Panc1 (cell line): ENCODE data around the gene CYP4V2. TPM values are rescaled to one million over a fixed set of nuclear protein-coding genes. Genes with fewer than 3 reads are reported as not detected.

ENCODE experiments used
- ATAC-seq: fragments of 200-7000 bp; cut with Tn5 transposase; 2 replicates; pipeline ENCODE4 v1.9.1; 2020; ENCODE audit warnings: mild to moderate bottlenecking, moderate library complexity
- BruUV-seq: library from RNA; stranded (reverse); fragments of 400-500 nt; replicated peaks from 2 replicates; lab custom pipeline; 2021; lab: Mats Ljungman, UMichigan
- CTCF ChIA-PET: fragments of 300-600 bp; sonication (Branson Sonifier 250); formaldehyde crosslinking; loops from one replicate; lab custom pipeline; 2022; ENCODE audit warnings: antibody characterized with exemption; lab: Charles Lee
- POLR2A ChIA-PET: fragments of 300-600 bp; sonication (Branson Sonifier 250); formaldehyde crosslinking; loops from one replicate; lab custom pipeline; 2022; ENCODE audit warnings: antibody characterized with exemption; lab: Charles Lee
- DNase-seq: peaks from one replicate; pipeline ENCODE4 v3.0.0-alpha.2; 2010; ENCODE audit warnings: low read depth, low spot score
- H3K27ac ChIP-seq: 2 replicates; pipeline ENCODE4 v1.5.1; 2011; ENCODE audit warnings: mild to moderate bottlenecking, low read length, inconsistent platforms
- H3K27me3 ChIP-seq: fragments of 200-500 bp; sonication (Bioruptor generic); 2 replicates; pipeline ENCODE4 v1.6.0; 2014; ENCODE audit warnings: low read length, inconsistent platforms; ENCODE audit not compliant: control insufficient read depth, insufficient read depth
- H3K36me3 ChIP-seq: fragments of 200-500 bp; sonication (Bioruptor generic); 2 replicates; pipeline ENCODE4 v1.5.1; 2014; ENCODE audit warnings: inconsistent platforms, mild to moderate bottlenecking, low read length, moderate library complexity; ENCODE audit not compliant: control insufficient read depth, insufficient read depth
- H3K4me1 ChIP-seq: 2 replicates; pipeline ENCODE4 v1.5.1; 2011; ENCODE audit warnings: inconsistent platforms, mild to moderate bottlenecking, low read length, moderate library complexity; ENCODE audit not compliant: control insufficient read depth, insufficient read depth
- H3K4me3 ChIP-seq, 2 experiments: 2 replicates each; pipeline ENCODE4 v1.5.1; 2011 to 2012; ENCODE audit warnings: low read depth in 2 of 2, low read length in 2 of 2, mild to moderate bottlenecking in 2 of 2, inconsistent platforms in 1 of 2, moderate library complexity in 1 of 2
- H3K9me3 ChIP-seq: fragments of 200-500 bp; sonication (Bioruptor generic); 2 replicates; pipeline ENCODE4 v1.5.1; 2014; ENCODE audit warnings: low read depth, mild to moderate bottlenecking, inconsistent platforms, low read length, moderate library complexity; ENCODE audit not compliant: control insufficient read depth, insufficient read depth
- POLR2AphosphoS5 ChIP-seq: IDR thresholded peaks from 2 replicates; pipeline ENCODE4 v1.6.1; 2012; ENCODE audit warnings: mild to moderate bottlenecking, low read depth, low read length, moderate library complexity
- SIN3A ChIP-seq: IDR thresholded peaks from 2 replicates; pipeline ENCODE4 v1.6.1; 2012; ENCODE audit warnings: low read depth, mild to moderate bottlenecking, low read length, moderate library complexity, borderline replicate concordance; ENCODE audit not compliant: insufficient read depth
- TCF7L2 ChIP-seq: IDR thresholded peaks from 2 replicates; pipeline ENCODE4 v1.6.1; 2011; ENCODE audit warnings: mild to moderate bottlenecking, low read depth, low read length, inconsistent platforms
- in situ Hi-C: cut with HindIII; loops from 2 replicates; pipeline ENCODE4 v1.10.0; 2016; ENCODE audit warnings: low sequenced_read_pairs, low pct_unique_long_range_greater_than_20kb
- intact Hi-C: fragments of 100-400 bp; cut with micrococcal nuclease; formaldehyde crosslinking; loops from one replicate; pipeline ENCODE4 v1.10.0; 2022; ENCODE audit not compliant: unreplicated experiment
- total RNA-seq: library from RNA; stranded (reverse); gene quantifications from one replicate; pipeline ENCODE4 v1.2.1, GENCODE V29; 2021; ENCODE audit not compliant: unreplicated experiment
- TF ChIP-seq, protein P1 (sequence below): fragments of 450-650 bp; IDR thresholded peaks from 2 replicates; pipeline ENCODE4 v1.5.1; 2017; ENCODE audit warnings: mild to moderate bottlenecking
- TF ChIP-seq, protein P2 (sequence below), 2 experiments: IDR thresholded peaks; 2 replicates each; pipeline ENCODE4 v1.6.1; 2011 to 2012; ENCODE audit warnings: low read depth in 2 of 2, control low read depth in 1 of 2, low read length in 1 of 2, mild to moderate bottlenecking in 1 of 2, moderate library complexity in 1 of 2; ENCODE audit not compliant: insufficient read depth in 1 of 2

The CYP4V2 gene
- total RNA-seq, 1 experiment from 2014 or later, result 1.1 TPM

DNA sequence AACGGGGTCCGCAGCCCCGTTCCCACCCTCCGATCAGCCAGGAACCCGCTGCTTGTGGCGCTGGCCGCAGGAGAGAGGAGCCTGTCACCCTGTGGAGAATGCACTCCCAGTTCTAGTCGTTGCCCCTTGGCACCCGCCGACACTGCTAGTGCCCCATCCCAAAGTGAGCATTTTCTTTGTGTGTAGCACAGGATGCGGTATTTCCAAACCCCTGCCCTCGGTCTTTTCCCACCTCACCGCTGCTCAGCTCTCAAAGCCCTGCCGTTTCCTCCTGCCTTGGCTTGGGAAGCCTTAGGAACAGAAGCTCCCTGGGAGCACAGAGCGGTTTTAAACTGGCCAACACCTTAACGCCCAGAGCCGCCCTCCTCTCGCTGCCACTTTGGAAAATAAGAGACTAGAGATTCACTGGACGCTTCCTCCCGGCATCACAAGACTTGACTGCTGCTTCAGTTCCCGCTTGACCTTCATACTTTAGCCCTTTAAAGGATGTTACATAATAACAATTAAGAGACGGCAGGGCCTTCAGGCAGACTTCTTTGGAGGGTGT lies 772 bp downstream of the CYP4V2 start:
- ATAC-seq, result peak; percentile 58
- BruUV-seq, result no TSS peak
- peak overlapping the region; percentile 60 to 63 for H3K4me3 ChIP-seq
- ChIA-PET CTCF (interaction anchor here (0.8 kb wide), 1 partner anchor 1550 kb away, joined by 3 read pairs; no protein-coding TSS in a partner anchor), POLR2A (interaction anchor here (0.6 kb wide), 1 partner anchor 766 kb away, joined by 3 read pairs; a partner anchor contains a TSS)
- DNase-seq, result no peak
- H3K27me3 ChIP-seq, result no peaks in the 10 kb centered on the region
- H3K4me1 ChIP-seq, result no peaks in the 10 kb centered on the region; the same call in 1 of the 2 replicates
- no peaks in the 10 kb centered on the region for H3K36me3 ChIP-seq
- no peaks in the 10 kb centered on the region for H3K9me3 ChIP-seq
- intact Hi-C loops, result no loop called here
- TF ChIP-seq TCF7L2 (no peak), SIN3A (no peak), POLR2AphosphoS5 (no peak)
- TF ChIP-seq, protein P1, sequence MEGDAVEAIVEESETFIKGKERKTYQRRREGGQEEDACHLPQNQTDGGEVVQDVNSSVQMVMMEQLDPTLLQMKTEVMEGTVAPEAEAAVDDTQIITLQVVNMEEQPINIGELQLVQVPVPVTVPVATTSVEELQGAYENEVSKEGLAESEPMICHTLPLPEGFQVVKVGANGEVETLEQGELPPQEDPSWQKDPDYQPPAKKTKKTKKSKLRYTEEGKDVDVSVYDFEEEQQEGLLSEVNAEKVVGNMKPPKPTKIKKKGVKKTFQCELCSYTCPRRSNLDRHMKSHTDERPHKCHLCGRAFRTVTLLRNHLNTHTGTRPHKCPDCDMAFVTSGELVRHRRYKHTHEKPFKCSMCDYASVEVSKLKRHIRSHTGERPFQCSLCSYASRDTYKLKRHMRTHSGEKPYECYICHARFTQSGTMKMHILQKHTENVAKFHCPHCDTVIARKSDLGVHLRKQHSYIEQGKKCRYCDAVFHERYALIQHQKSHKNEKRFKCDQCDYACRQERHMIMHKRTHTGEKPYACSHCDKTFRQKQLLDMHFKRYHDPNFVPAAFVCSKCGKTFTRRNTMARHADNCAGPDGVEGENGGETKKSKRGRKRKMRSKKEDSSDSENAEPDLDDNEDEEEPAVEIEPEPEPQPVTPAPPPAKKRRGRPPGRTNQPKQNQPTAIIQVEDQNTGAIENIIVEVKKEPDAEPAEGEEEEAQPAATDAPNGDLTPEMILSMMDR, result no peak
- TF ChIP-seq, protein P2, sequence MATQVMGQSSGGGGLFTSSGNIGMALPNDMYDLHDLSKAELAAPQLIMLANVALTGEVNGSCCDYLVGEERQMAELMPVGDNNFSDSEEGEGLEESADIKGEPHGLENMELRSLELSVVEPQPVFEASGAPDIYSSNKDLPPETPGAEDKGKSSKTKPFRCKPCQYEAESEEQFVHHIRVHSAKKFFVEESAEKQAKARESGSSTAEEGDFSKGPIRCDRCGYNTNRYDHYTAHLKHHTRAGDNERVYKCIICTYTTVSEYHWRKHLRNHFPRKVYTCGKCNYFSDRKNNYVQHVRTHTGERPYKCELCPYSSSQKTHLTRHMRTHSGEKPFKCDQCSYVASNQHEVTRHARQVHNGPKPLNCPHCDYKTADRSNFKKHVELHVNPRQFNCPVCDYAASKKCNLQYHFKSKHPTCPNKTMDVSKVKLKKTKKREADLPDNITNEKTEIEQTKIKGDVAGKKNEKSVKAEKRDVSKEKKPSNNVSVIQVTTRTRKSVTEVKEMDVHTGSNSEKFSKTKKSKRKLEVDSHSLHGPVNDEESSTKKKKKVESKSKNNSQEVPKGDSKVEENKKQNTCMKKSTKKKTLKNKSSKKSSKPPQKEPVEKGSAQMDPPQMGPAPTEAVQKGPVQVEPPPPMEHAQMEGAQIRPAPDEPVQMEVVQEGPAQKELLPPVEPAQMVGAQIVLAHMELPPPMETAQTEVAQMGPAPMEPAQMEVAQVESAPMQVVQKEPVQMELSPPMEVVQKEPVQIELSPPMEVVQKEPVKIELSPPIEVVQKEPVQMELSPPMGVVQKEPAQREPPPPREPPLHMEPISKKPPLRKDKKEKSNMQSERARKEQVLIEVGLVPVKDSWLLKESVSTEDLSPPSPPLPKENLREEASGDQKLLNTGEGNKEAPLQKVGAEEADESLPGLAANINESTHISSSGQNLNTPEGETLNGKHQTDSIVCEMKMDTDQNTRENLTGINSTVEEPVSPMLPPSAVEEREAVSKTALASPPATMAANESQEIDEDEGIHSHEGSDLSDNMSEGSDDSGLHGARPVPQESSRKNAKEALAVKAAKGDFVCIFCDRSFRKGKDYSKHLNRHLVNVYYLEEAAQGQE (IDR thresholded peaks at IDR 0.05; ENCODE audit: insufficient read depth in 1 of 2, low read depth in 2 of 2, low read length in 1 of 2), result no peak
- in situ Hi-C loops, result no loop called here
- 0 out of 2 replicates have a peak overlapping the region, but pooled peaks have one; percentile 21 for H3K27ac ChIP-seq

DNA sequence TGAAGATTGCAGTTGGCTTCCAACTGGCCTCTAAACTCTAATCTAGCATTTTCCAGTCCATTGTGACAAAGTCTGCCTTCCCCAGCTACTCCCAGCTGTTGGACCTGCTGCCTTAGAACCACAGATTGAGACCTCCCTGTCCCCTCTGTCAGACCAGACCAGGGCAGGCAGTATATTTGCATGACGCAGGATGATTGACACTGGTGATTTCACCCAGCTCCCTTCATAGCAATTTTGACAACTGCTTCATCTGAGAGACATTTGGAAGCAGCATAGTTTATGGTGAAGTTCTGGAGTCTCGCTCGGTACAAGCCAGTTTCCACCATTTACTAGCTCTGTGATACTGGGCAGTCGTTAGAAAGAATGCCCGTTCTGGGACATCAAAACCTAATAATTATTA lies 2.5 kb downstream of the CYP4V2 start:
- no TSS peak for BruUV-seq
- Histone ChIP-seq H3K4me3 (no peak overlapping the region), H3K27me3 (no peaks in the 10 kb centered on the region), H3K27ac (no peak overlapping the region), H3K9me3 (no peaks in the 10 kb centered on the region), H3K4me1 (no peaks in the 10 kb centered on the region; the same call in 1 of the 2 replicates), H3K36me3 (no peaks in the 10 kb centered on the region)
- ChIA-PET POLR2A (no interaction called here), CTCF (no interaction called here)
- no peak for ATAC-seq
- in situ Hi-C loops (no loop called here), intact Hi-C loops (no loop called here)
- no peak for TF ChIP-seq SIN3A
- no peak for TF ChIP-seq POLR2AphosphoS5
- TF ChIP-seq, protein P1, result no peak
- TF ChIP-seq, protein P2 (IDR thresholded peaks at IDR 0.05; ENCODE audit: insufficient read depth in 1 of 2, low read depth in 2 of 2, low read length in 1 of 2), result no peak
- TF ChIP-seq TCF7L2, result no peak
- no peak for DNase-seq
